ENCODE data around the gene BUB1B.
A peak's percentile ranks its signal among the peaks of the same experiment; 100 is the strongest.

The BUB1B gene

GRCh38 chr15:40235201-40235885, 74.5 kb downstream of the BUB1B start:
- TF ChIP-seq CTCF (IDR thresholded peaks at IDR 0.05; ENCODE audit: low read depth, low read length, missing control alignments), result no peak
- no peak for DNase-seq (ENCODE audit: extremely low read depth, low read depth)
- H3K4me3 ChIP-seq (replicated peaks; ENCODE audit: low read depth, low read length), result no peak overlapping the region

- DNase-seq (ENCODE audit: extremely low read depth, low read depth), result no peak
These were observed 77.9 kb downstream of the BUB1B start, which contains the start of gene PAK6 for GRCh38 chr15:40238532-40239403. Gene PAK6 (plus strand): TSS chr15:40239063. CDS start chr15:40264786, 25,723 bp downstream.

GRCh38 chr15:40239404-40239692, 78.5 kb downstream of the BUB1B start:
- no peak for DNase-seq (ENCODE audit: extremely low read depth, low read depth)
- no peak overlapping the region for H3K4me3 ChIP-seq (replicated peaks; ENCODE audit: low read depth, low read length)
- TF ChIP-seq CTCF (IDR thresholded peaks at IDR 0.05; ENCODE audit: low read depth, low read length, missing control alignments), result no peak

More at GRCh38 chr15:40238532-40239403, 77.9 kb downstream of the BUB1B start, which contains the start of gene PAK6:
- H3K4me3 ChIP-seq (replicated peaks; ENCODE audit: low read depth, low read length), result 0 out of 2 replicates have a peak within 1 kb of the TSS, but pooled peaks have one; percentile 15
- no peak for TF ChIP-seq CTCF (IDR thresholded peaks at IDR 0.05; ENCODE audit: low read depth, low read length, missing control alignments)

- no peak for DNase-seq (ENCODE audit: extremely low read depth, low read depth)
- no peak for TF ChIP-seq CTCF (IDR thresholded peaks at IDR 0.05; ENCODE audit: low read depth, low read length, missing control alignments)
- H3K4me3 ChIP-seq (replicated peaks; ENCODE audit: low read depth, low read length), result no peak overlapping the region
These were observed 79.1 kb downstream of the BUB1B start for GRCh38 chr15:40239693-40240618.

GRCh38 chr15:40240619-40241221, 79.9 kb downstream of the BUB1B start:
- no peak for DNase-seq (ENCODE audit: extremely low read depth, low read depth)
- TF ChIP-seq CTCF (IDR thresholded peaks at IDR 0.05; ENCODE audit: low read depth, low read length, missing control alignments), result no peak
- no peak overlapping the region for H3K4me3 ChIP-seq (replicated peaks; ENCODE audit: low read depth, low read length)

All from HFF-Myc (cell line).